ENCODE data around the gene ANO4.

Gene ANO4

GRCh38 chr12:100820314-100820713, 25.7 kb downstream of the ANO4 start:
- no peak for DNase-seq

DNA sequence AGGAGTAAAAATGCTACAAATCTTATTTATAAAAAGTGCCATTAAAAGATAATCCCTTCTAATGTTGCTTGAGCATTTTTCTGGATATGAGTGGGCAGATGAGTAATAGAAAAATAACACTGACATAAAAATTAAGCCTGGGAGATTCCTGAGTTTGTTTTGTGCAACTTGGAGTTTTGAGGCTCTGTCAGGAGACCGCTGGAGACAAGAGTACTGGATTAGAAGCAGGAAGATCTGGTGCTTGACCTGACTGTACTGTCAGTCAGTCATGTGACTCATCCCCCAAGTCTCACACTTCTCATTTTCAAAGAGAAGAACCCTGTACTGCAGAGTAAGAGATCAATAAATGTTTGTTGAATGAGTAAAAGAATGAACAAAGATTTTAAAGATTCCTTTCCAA, 29.4 kb downstream of the ANO4 start:
- DNase-seq: no peak

DNA sequence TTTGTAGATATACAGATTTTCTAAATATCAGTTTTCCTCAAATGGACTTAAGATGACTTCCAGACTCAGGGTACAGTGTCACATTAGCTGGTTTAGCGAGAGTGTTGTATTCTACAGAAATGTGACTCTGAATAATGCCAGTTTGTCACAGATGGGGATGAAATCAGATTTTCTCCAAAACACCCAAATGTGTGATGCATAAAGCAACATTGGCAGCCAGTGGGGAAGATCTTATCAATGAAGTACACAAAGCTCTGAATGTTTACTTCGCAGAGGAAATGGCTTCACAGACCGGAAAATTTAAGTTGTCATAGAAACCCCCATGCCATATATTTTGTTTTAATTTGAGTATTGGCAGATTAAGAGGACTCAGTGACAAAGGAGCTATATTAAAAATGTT, 29.9 kb downstream of the ANO4 start:
- DNase-seq: no peak

GRCh38 chr12:100826323-100826722, 31.7 kb downstream of the ANO4 start:
- peak; percentile 15 for DNase-seq

GRCh38 chr12:100827901-100828520, 33.4 kb downstream of the ANO4 start:
- DNase-seq: peak; percentile 6

DNA sequence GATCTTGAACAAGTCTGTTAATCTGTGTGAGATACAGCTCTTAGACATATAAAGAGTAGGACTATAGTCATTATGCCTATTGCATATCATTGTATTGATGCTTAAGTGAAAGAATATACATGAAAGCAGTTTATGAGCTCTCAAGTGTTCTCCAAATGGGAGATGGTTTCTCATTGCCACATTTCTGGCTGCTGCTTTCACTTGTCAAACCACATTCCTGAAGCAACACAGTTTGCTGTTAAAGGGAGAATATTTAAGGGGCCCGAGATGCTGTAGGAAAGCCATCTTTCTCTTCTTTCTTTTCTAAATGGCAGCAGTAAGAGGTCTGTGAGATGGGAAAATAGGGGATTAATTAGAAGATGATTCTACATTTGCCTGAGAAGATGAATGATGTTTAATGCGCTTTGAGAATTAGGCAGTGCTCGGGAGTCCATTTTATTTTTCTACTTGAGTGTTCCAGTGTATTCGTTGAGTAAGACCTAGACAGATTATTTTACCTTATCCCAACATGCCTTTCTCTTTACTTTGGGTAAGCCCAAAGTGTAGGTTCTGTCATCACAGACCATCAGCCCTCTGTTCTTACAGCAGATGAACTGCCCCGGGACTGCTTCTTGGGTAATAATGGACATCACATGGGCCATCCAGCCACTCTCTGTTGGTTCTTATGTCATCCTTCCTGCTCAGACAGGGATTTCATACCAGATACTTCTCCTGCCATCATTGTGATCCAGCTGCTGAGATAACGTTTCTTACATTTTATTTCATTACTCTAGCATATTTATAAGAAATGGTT, 35.6 kb downstream of the ANO4 start:
- no peak for DNase-seq

DNA sequence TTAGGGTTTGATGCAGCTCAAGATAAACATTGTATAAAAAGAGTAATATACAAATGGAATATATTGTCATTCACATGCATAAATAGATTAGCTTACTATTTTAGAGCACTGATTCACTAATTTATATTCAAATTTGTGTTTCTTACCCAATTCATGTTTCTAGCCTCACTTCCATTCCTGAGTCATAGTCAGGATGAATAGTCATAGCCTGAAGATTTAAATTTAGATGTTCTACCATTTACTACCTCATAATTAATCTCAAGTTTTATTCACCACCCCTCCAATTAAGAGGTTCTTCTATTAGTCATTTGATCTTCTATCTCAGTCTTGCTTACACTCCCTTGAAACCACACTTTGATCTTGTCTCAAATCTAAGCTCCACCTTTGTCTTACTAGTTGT, 38.7 kb downstream of the ANO4 start:
- no peak for DNase-seq

GRCh38 chr12:100840748-100841147, 46.2 kb downstream of the ANO4 start:
- DNase-seq: no peak

GRCh38 chr12:100842156-100842555, 47.6 kb downstream of the ANO4 start:
- no peak for DNase-seq

GRCh38 chr12:100843061-100843460, 48.5 kb downstream of the ANO4 start:
- no peak for DNase-seq

DNA sequence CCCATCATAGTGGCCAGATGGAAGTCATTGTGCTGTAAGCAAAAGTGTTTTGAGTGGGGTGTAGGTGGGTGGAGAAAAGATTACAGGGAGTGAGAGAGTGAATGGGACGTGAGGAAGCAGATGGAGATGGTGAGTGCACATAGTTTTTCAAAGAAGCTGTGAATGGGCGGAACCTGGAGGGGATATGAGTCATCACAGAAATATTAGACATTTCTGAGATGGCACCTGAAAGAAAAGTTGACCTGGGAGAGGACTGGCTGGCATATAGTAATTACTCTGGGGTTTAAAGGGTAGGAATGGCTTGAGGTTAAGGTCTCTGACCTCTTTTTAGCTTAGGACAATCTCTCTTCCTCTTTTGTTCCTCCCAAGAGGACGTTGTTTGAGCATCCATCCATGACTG, 50.5 kb downstream of the ANO4 start:
- DNase-seq: no peak

- DNase-seq: no peak
Observed at GRCh38 chr12:100851637-100852036, 57.1 kb downstream of the ANO4 start.

- DNase-seq: no peak
Observed at GRCh38 chr12:100857418-100857817, 62.8 kb downstream of the ANO4 start.

DNA sequence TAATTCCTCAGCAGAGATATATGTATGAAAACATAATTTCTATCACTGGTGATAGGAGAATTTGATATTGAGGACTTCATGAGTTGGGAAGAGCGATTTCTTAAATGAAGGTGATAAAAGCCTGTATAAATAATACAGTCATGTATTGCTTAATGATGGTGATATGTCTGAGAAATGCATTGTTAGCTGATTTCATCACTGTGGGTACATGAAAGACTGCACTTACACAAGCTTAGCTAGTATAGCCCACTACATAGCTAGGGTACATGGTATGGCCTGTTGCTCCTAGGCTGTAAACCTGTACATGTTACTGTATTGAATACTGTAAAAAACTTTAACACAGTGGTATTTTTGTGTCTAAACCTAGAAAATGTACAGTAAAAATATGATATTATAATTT, 63.4 kb downstream of the ANO4 start:
- no peak for DNase-seq

DNA sequence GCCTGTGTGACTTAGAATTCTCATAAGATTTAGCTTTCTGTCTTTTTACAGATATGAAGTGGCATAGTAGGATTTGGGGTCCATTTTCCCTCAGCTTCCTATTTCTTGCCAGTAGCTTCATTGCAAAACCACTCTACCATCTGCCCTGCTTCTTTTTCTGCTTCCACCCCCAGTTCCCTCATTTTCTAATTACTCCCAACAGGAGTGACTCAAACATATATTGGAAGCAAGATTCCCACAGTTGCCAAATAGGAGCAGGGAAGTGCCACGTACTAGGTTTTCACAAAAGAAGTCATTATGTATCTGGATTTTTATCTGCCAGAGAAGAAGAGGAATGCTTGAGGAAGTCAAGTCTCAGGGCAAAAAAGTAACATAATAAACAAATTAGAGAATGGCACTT, 64.1 kb downstream of the ANO4 start:
- DNase-seq: no peak

GRCh38 chr12:100859063-100859627, 64.6 kb downstream of the ANO4 start:
- DNase-seq: no peak

GRCh38 chr12:100860611-100861010, 66.0 kb downstream of the ANO4 start:
- no peak for DNase-seq

GRCh38 chr12:100862676-100863075, 68.1 kb downstream of the ANO4 start:
- DNase-seq: no peak

GRCh38 chr12:100864366-100864765, 69.8 kb downstream of the ANO4 start:
- no peak for DNase-seq

DNA sequence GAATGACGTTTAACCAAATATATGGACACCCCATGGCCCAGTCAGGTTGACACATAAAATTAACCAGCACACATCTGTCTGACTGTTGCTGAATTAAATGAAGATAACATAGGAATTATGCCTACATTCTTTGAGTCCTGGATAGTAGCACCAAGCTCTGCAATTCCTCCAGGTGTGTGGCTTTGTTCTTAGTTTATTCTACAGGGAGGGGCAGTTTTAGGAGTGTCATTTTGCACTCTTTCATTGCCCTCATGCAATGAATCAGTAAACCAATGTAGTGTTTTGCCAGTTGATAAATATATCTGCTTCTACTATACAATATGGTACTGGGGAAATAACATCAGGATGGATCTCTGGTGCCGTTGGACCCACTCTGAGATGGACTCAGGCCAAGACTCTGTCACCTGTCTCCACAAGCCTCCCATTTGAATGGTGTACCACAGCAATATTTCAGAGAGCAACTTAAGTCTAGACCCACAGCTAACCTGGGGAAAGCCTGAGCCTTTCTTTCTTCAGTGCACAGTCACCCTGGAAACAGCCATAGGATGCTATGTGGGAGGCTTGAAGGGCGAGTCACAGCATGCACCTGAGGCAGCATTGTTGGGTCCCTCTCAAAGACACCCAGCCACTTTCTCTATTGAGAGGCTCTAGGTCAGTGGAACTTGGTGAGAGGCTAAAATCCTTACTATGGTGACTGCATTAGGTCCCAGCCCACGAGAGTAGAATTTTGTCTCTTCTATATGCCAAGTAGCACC, 73.2 kb downstream of the ANO4 start:
- DNase-seq: no peak

- DNase-seq: no peak
Observed at GRCh38 chr12:100868487-100868886, 73.9 kb downstream of the ANO4 start.

- DNase-seq: no peak
Observed at GRCh38 chr12:100871195-100871734, 76.7 kb downstream of the ANO4 start.

DNA sequence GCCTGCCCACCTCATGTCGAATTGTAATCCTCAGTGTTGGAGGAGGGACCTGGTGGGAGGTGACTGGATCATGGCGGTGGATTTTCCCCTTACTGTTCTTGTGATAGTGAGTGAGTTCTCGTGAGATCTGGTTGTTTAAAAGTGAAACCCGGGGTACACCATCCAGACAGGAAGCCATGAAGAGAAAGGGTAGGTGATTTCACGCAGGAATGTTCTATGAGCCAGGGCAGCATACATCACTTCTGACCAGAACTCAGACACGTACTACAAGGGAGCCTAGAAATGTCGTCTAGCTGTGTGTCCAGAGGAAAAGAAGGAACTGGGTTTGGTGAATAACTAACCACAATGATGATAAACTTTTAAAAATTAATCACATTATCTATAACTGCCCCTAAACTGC, 80.6 kb downstream of the ANO4 start:
- no peak for DNase-seq

All from retina (tissue), 1 donor.